HG03342 (cell line): ENCODE data around the gene ARHGAP11A.

Experiments used
- ATAC-seq: cut with Tn5 transposase; IDR thresholded peaks from one replicate; pipeline ENCODE4 v1.9.1; 2021; ENCODE audit warnings: mild to moderate bottlenecking, moderate library complexity; ENCODE audit not compliant: unreplicated experiment

ARHGAP11A gene

GRCh38 chr15:32683906-32684584, 68.7 kb downstream of the ARHGAP11A start:
- ATAC-seq, result no peak

- no peak for ATAC-seq
Observed at GRCh38 chr15:32685576-32685975, 70.3 kb downstream of the ARHGAP11A start.

DNA sequence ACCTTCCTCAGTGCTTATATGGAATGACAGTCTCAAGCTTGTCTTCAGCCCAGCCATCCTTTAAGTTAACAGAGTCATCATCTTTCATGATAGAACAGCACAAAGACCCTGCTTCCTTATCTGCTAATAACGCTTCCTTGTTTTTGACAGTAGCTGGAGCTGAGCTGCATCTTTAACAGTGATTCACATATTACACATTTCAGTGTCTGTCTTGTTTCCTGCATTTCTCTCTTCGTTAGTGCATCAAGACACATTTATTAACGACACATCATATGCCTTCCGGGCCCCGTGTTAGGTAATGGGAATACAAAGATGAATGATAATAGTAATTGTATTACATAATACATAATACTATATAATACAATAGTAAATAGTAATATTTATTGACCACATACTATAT, 72.3 kb downstream of the ARHGAP11A start:
- ATAC-seq, result no peak

- no peak for ATAC-seq
Observed at GRCh38 chr15:32688151-32688639, 72.9 kb downstream of the ARHGAP11A start.
